HEK293 (cell line): Measurements from ENCODE around the gene PEAR1.

Experiments
- ATF2 ChIP-seq: fragments of 450-650 bp; formaldehyde crosslinking; IDR thresholded peaks from 2 replicates; pipeline ENCODE4 v1.5.1; 2016; ENCODE audit warnings: missing biosample characterization, missing genetic modification characterization, low read depth
- PRDM10 ChIP-seq: fragments of 450-650 bp; formaldehyde crosslinking; IDR thresholded peaks from 2 replicates; pipeline ENCODE4 v1.5.1; 2016; ENCODE audit warnings: missing biosample characterization, missing genetic modification characterization
- REPIN1 ChIP-seq: fragments of 450-650 bp; formaldehyde crosslinking; IDR thresholded peaks from 2 replicates; pipeline ENCODE4 v1.5.1; 2017; ENCODE audit warnings: missing biosample characterization, missing genetic modification characterization, low read depth
- ZBTB7A ChIP-seq: fragments of 450-650 bp; formaldehyde crosslinking; IDR thresholded peaks from 2 replicates; pipeline ENCODE4 v1.5.1; 2016; ENCODE audit warnings: low read depth, missing biosample characterization, missing genetic modification characterization
- ZFP69B ChIP-seq: fragments of 450-650 bp; formaldehyde crosslinking; IDR thresholded peaks from 2 replicates; pipeline ENCODE4 v1.5.1; 2016; ENCODE audit warnings: missing biosample characterization, missing genetic modification characterization
- ZNF112 ChIP-seq: fragments of 450-650 bp; formaldehyde crosslinking; IDR thresholded peaks from 2 replicates; pipeline ENCODE4 v1.5.0; 2017; ENCODE audit warnings: missing biosample characterization, missing genetic modification characterization
- ZNF37A ChIP-seq: fragments of 450-650 bp; IDR thresholded peaks from 2 replicates; pipeline ENCODE4 v1.5.1; 2018; ENCODE audit warnings: missing biosample characterization, missing genetic modification characterization
- ZNF423 ChIP-seq: fragments of 450-650 bp; formaldehyde crosslinking; IDR thresholded peaks from 2 replicates; pipeline ENCODE4 v1.5.1; 2016; ENCODE audit warnings: missing biosample characterization, missing genetic modification characterization
- ZNF558 ChIP-seq: fragments of 450-650 bp; formaldehyde crosslinking; IDR thresholded peaks from 2 replicates; pipeline ENCODE4 v1.5.1; 2016; ENCODE audit warnings: missing biosample characterization, missing genetic modification characterization
- ZNF621 ChIP-seq: fragments of 450-650 bp; formaldehyde crosslinking; IDR thresholded peaks from 2 replicates; pipeline ENCODE4 v1.5.1; 2017; ENCODE audit warnings: missing biosample characterization, missing genetic modification characterization
- ZNF660 ChIP-seq: fragments of 450-650 bp; IDR thresholded peaks from 2 replicates; pipeline ENCODE4 v1.5.1; 2018; ENCODE audit warnings: missing biosample characterization, mild to moderate bottlenecking, missing genetic modification characterization
- TF ChIP-seq, protein P1 (sequence below): fragments of 450-650 bp; formaldehyde crosslinking; IDR thresholded peaks from 2 replicates; pipeline ENCODE4 v1.5.1; 2016; ENCODE audit warnings: missing biosample characterization, missing genetic modification characterization
- TF ChIP-seq, protein P2 (sequence below): fragments of 450-650 bp; formaldehyde crosslinking; IDR thresholded peaks from 2 replicates; pipeline ENCODE4 v1.5.1; 2017; ENCODE audit warnings: missing biosample characterization, missing genetic modification characterization

GRCh38 chr1:156844638-156845037 lies 48.9 kb upstream of the PEAR1 start:
- TF ChIP-seq, protein P1, sequence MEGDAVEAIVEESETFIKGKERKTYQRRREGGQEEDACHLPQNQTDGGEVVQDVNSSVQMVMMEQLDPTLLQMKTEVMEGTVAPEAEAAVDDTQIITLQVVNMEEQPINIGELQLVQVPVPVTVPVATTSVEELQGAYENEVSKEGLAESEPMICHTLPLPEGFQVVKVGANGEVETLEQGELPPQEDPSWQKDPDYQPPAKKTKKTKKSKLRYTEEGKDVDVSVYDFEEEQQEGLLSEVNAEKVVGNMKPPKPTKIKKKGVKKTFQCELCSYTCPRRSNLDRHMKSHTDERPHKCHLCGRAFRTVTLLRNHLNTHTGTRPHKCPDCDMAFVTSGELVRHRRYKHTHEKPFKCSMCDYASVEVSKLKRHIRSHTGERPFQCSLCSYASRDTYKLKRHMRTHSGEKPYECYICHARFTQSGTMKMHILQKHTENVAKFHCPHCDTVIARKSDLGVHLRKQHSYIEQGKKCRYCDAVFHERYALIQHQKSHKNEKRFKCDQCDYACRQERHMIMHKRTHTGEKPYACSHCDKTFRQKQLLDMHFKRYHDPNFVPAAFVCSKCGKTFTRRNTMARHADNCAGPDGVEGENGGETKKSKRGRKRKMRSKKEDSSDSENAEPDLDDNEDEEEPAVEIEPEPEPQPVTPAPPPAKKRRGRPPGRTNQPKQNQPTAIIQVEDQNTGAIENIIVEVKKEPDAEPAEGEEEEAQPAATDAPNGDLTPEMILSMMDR (tag by site-specific recombination) = no peak
- TF ChIP-seq PRDM10 (tag by site-specific recombination) (no peak), REPIN1 (tag by site-specific recombination) (no peak), ZNF423 (no peak), ZNF112 (tag by site-specific recombination) (no peak), ZBTB7A (no peak), ZNF558 (tag by site-specific recombination) (no peak), ZFP69B (tag by site-specific recombination) (no peak), ZNF621 (no peak), ZNF660 (tag by site-specific recombination) (no peak), ATF2 (no peak), ZNF37A (no peak)
- TF ChIP-seq, protein P2, sequence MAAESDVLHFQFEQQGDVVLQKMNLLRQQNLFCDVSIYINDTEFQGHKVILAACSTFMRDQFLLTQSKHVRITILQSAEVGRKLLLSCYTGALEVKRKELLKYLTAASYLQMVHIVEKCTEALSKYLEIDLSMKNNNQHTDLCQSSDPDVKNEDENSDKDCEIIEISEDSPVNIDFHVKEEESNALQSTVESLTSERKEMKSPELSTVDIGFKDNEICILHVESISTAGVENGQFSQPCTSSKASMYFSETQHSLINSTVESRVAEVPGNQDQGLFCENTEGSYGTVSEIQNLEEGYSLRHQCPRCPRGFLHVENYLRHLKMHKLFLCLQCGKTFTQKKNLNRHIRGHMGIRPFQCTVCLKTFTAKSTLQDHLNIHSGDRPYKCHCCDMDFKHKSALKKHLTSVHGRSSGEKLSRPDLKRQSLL (tag by site-specific recombination) = no peak
